HG03159 (cell line): ENCODE data around the gene TLX3.
"Not testable (repeated sequence)": the region's sequence is repeated elsewhere in the genome, so short reads cannot be mapped to it uniquely, and the experiment has no call there.

Experiments used
- ATAC-seq: cut with Tn5 transposase; IDR thresholded peaks from one replicate; pipeline ENCODE4 v1.9.1; 2021; ENCODE audit warnings: mild to moderate bottlenecking, moderate library complexity; ENCODE audit not compliant: unreplicated experiment

Gene TLX3

DNA sequence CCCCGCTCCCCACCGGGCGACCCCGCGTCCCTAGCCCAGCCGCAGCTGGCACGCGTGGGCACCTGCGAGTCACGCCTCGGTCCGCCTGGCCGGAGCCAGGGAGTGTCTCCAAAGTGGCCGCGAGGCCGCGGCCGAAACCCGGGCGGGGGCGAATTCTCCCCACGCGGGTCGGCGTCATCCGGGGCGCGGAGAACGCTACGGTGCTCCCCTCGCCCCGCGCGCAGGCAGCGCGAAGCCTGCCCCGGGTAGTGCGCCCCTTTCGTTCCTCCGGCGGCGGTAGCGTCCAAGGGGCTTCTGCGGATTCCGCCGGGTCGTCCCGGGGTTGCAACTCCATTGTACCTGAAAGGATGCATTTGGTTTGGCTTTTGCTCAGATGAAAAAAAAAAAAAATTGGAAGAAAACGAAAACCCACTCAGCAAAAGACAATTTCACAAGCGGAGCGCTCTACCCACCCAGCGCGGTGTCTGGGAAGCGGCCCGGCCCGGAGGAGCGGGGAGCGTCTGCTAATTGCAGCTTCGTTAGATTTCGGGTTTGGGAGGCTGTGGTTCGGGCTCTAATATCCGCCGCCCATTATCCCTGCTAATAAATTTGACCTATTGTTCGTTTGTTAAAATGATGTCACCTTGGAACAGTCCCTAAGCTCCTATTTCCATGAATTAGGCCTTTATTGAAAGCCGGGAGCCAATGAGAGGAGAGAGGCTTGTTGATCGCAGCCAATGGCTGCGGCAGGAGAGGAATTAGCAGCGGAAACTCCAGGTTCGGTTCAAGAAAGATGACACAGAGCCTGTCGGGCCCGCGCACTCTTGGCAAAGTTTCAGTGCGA, at the start of gene TLX3:
TSS of gene TLX3 (plus strand) at position 796 of the 823 bp plus-strand sequence. CDS start 118 bp downstream, outside the sequence.
- ATAC-seq = no peak

DNA sequence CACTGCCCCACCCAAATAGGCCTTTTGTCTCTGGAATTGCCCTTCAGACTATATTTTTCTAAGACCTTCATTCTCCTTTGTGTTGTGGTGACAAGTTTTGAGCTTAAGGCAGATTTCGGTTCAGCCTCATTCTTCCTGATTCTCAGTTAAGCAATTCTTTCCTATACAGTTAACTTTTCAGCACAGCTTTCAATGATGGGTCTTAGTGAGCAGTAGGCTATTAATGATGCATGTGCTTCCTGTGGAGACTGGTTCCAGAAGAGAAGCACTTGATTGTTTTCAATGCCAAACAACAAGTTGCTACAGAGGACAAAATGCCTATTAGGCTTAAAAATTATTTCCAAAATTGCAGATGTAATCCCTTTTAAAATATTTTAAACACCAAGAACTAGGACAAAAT, 47.7 kb upstream of the TLX3 start:
- no peak for ATAC-seq

- no peak for ATAC-seq
These were observed 47.1 kb upstream of the TLX3 start for GRCh38 chr5:171261904-171262303.

DNA sequence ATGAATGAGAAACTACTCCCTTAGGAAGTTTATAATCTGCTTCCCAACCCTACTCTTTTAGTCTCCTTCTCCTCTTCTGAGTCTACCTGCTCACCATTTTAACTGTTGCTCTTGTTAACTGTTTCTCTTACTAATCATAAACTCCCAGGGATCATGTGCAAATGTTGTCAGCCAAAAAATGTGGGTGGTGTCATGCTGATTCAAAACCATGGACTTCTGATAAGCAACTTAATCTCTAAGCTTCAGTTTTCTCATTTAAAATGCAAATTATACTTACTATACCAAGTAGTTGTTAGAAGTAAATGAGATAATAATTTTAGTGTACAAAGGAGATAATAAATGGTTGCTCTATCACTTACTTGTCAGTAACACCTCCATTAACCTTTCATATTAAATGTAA, 45.9 kb upstream of the TLX3 start:
- ATAC-seq = no peak

- no peak for ATAC-seq
These were observed 44.2 kb upstream of the TLX3 start for GRCh38 chr5:171264843-171265242.

DNA sequence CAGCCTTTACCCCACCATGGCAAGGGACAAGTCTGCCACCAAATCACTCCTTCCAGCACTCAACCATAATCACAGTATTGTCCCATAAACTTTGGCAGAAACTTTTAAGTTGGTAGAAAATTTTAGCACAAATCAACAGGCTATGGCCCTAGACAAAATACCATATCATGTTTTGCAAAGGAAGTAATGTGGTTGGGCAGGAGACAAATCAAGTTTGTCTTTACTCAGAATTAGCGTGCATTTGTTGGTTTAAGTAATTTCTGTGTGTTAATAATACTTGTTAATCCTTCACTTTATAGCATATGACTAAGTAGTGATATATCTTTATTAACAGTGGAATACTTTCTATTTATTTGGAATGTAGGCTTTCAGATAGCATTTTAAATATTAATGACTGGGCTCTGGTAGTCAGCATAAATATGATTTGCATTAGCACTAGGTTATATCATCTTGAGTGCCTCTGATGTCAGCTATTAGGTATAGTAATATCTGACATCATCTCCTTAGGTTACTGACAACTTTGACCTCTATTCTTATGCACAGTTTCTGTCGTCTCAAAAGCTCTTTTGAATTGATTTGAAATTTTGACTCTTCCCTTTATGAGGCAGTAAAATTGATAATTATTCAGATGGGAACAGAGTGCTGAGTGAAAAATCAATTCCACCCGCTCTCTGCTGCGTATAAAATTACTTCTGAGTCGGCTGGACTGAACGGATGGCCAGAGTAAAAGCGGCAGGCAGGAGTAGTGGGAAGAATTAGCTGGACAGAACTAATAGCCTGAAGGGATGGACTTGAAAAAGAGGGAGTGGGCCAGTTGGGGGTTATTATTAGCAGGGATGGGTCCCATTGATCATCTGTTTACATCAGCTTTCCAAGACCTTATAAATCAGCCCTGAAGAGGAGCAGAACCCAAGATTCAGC, 40.1 kb upstream of the TLX3 start:
- ATAC-seq = no peak

GRCh38 chr5:171269717-171270116, 39.3 kb upstream of the TLX3 start:
- ATAC-seq = no peak

DNA sequence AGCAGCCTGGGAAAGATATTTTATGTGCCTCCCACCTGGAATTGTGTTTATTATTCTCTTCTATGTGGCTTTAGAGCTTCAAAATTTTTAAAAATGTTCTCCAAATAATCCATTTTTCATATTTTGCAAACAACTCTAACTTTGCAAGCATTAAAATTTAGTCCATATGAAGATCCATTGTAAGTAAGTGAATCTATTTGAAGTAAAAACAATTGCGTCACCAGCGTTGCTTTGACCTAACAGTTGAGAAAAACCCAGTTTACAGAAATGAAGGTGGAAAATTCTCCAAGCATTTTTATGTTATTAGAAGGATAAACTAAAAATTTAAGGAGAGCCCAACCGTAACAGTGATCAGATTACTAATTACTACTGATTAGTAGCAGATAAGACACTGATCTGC, 38.9 kb upstream of the TLX3 start:
- no peak for ATAC-seq

GRCh38 chr5:171271798-171272197, 37.2 kb upstream of the TLX3 start:
- ATAC-seq = no peak

- no peak for ATAC-seq
These were observed 35.8 kb upstream of the TLX3 start for GRCh38 chr5:171272996-171273970.

GRCh38 chr5:171275841-171276544, 33.1 kb upstream of the TLX3 start:
- ATAC-seq = no peak

GRCh38 chr5:171283753-171284152, 25.3 kb upstream of the TLX3 start:
- ATAC-seq = no peak

DNA sequence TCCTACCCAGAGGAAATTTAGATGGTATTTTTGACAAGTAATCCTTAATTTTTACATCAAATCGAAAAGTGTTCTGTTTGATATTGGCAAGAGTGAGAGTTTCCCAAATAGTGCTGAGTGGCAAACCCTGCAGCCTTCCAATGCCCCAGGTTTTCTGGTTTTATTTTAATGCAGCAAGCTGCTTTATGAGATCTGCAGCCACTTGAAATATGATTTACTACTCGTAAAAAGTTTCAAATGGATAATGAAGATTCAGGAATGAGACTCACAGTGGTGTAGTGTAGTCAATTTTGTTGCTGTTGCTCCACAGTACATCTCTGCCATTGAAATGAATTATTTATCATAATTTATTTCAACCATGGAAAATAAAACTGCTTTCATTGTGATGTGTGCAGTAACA, 23.6 kb upstream of the TLX3 start:
- ATAC-seq = no peak

DNA sequence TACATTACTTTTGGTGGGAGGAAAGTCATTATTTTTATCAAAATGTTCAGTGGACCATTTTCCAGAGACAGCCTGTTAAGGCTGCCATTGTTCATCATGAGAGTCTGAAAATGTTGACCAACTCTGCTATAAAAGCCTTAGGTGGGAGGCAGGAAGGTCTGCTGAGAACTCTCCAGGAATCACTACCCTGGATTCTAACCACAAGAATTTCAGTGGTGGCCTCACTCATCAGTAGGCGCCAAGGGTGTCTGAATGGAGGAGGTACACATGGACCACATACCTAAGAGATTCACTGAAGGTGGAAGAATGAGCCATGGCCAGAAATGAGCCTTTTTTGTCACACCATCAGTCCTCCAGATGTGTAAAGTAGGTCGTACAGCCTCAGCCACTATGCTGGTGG, 21.0 kb upstream of the TLX3 start:
- no peak for ATAC-seq

GRCh38 chr5:171291371-171291770, 17.7 kb upstream of the TLX3 start:
- ATAC-seq = no peak

GRCh38 chr5:171295299-171295698, 13.7 kb upstream of the TLX3 start:
- ATAC-seq = no peak

- ATAC-seq = no peak
These were observed 13.2 kb upstream of the TLX3 start for GRCh38 chr5:171295801-171296200.

DNA sequence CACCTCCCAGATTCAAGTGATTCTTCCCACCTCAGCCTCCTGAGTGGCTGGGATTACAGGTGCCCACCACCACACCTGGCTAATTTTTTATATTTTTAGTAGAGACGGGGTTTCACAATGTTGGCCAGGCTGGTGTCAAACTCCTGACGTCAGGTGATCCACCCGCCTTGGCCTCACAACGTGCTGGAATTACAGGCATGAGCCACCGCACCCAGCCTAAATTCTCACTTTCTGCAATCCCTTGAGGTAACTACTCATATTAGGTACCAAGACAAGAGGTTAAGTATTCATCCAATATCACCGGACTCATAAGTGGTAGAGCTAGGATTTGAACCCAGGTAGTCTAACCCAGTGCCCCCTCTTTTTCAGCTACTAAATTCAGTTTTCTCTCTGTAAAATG, 11.1 kb upstream of the TLX3 start:
- ATAC-seq = not testable (repeated sequence)

DNA sequence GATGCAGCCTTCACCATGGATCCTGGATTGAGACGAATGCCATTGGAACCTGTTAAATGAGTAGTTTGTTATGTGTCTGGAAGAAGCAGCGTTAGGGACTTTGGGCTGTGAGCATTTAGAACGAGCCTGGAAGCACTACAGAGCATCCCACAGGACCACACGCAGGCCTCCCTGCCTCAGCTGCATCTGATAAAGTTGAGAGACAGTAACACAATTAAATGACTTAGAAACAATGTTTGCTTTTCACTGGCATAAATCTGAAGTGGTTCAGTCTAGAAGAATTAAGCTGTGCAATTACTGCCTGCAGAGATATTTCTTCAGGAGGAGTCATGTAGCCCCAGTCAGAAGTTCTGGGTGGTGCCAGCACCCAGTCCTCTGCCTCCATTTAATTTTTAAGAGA, 9.8 kb upstream of the TLX3 start:
- no peak for ATAC-seq

DNA sequence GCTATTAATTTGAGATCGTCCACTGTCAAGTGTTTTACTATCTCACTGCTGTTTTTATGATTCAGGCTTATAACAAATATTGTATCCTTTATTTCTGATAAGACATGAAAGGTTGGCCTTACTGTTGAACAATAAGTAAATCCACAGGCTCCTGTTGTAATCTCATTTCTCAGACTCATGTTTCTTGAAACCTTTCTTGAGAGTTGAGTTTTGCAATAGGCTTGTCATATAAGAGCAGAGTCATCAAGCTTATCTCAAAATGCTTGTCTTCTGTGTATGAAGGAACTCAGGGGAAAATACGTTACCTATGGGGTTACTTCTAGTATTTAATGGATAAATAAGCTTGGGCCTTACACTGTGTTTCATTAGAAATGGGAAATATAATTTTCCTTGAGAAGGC, 9.2 kb upstream of the TLX3 start:
- no peak for ATAC-seq
